ENCODE data around the gene RIPPLY3. TPM values are rescaled to one million over a fixed set of nuclear protein-coding genes. Genes with fewer than 3 reads are reported as not detected.
"Not testable (repeated sequence)": the region's sequence is repeated elsewhere in the genome, so short reads cannot be mapped to it uniquely, and the experiment has no call there.

The RIPPLY3 gene
- total and polyA plus RNA-seq, 9 donors: not detected

GRCh38 chr21:37047079-37047478 is 40.6 kb downstream of the RIPPLY3 start:
- 94% methylated on average over 4 of the region's 4 CpGs for WGBS, 3 donors
- no peak for DNase-seq
- H3K4me3 ChIP-seq: no peak overlapping the region
- intact Hi-C loops (cut with DNase I): no loop called here
- no peaks in the 10 kb centered on the region for H3K36me3 ChIP-seq
- no peaks in the 10 kb centered on the region for H3K27me3 ChIP-seq
- no peaks in the 10 kb centered on the region for H3K9me3 ChIP-seq
- TF ChIP-seq EP300 (IDR thresholded peaks at IDR 0.05) (no peak), POLR2A (IDR thresholded peaks at IDR 0.05) (no peak)
- TF ChIP-seq, protein P1, sequence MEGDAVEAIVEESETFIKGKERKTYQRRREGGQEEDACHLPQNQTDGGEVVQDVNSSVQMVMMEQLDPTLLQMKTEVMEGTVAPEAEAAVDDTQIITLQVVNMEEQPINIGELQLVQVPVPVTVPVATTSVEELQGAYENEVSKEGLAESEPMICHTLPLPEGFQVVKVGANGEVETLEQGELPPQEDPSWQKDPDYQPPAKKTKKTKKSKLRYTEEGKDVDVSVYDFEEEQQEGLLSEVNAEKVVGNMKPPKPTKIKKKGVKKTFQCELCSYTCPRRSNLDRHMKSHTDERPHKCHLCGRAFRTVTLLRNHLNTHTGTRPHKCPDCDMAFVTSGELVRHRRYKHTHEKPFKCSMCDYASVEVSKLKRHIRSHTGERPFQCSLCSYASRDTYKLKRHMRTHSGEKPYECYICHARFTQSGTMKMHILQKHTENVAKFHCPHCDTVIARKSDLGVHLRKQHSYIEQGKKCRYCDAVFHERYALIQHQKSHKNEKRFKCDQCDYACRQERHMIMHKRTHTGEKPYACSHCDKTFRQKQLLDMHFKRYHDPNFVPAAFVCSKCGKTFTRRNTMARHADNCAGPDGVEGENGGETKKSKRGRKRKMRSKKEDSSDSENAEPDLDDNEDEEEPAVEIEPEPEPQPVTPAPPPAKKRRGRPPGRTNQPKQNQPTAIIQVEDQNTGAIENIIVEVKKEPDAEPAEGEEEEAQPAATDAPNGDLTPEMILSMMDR (IDR thresholded peaks at IDR 0.05): no peak
- H3K27ac ChIP-seq: no peak overlapping the region
- no peaks in the 10 kb centered on the region for H3K4me1 ChIP-seq (ENCODE audit: insufficient read depth)

GRCh38 chr21:37049741-37050140 is 43.2 kb downstream of the RIPPLY3 start:
- H3K27ac ChIP-seq; H3K27me3 ChIP-seq; H3K4me1 ChIP-seq (ENCODE audit: insufficient read depth); H3K36me3 ChIP-seq; H3K4me3 ChIP-seq; DNase-seq; intact Hi-C loops (cut with DNase I); H3K9me3 ChIP-seq: not testable (repeated sequence)
- WGBS, 3 donors: 55 to 83% (median 83%) methylated on average over 3 of the region's 3 CpGs

- WGBS, 3 donors: 52 to 62% (median 59%) methylated on average over 2 of the region's 2 CpGs
- H3K27me3 ChIP-seq: no peaks in the 10 kb centered on the region
- H3K27ac ChIP-seq: no peak overlapping the region
- no peaks in the 10 kb centered on the region for H3K4me1 ChIP-seq (ENCODE audit: insufficient read depth)
- intact Hi-C loops (cut with DNase I): no loop called here
- DNase-seq: no peak
- TF ChIP-seq, protein P1 (IDR thresholded peaks at IDR 0.05): no peak
- TF ChIP-seq EP300 (IDR thresholded peaks at IDR 0.05) (no peak), POLR2A (IDR thresholded peaks at IDR 0.05) (no peak)
- no peak overlapping the region for H3K4me3 ChIP-seq
- H3K9me3 ChIP-seq: no peaks in the 10 kb centered on the region
- no peaks in the 10 kb centered on the region for H3K36me3 ChIP-seq
Measured at GRCh38 chr21:37055271-37055855, 48.9 kb downstream of the RIPPLY3 start.

- TF ChIP-seq POLR2A (IDR thresholded peaks at IDR 0.05) (no peak), EP300 (IDR thresholded peaks at IDR 0.05) (no peak)
- TF ChIP-seq, protein P1 (IDR thresholded peaks at IDR 0.05): no peak
- DNase-seq: no peak
- no peak overlapping the region for H3K4me3 ChIP-seq
- no peaks in the 10 kb centered on the region for H3K36me3 ChIP-seq
- H3K4me1 ChIP-seq (ENCODE audit: insufficient read depth): peaks cover 7% of the 10 kb centered on the region
- H3K27ac ChIP-seq: no peak overlapping the region
- no peaks in the 10 kb centered on the region for H3K9me3 ChIP-seq
- H3K27me3 ChIP-seq: no peaks in the 10 kb centered on the region
- WGBS, 3 donors: 95 to 97% (median 96%) methylated on average over 7 of the region's 7 CpGs
- intact Hi-C loops (cut with DNase I): no loop called here
Measured at GRCh38 chr21:37057614-37058013, 51.1 kb downstream of the RIPPLY3 start.

DNA sequence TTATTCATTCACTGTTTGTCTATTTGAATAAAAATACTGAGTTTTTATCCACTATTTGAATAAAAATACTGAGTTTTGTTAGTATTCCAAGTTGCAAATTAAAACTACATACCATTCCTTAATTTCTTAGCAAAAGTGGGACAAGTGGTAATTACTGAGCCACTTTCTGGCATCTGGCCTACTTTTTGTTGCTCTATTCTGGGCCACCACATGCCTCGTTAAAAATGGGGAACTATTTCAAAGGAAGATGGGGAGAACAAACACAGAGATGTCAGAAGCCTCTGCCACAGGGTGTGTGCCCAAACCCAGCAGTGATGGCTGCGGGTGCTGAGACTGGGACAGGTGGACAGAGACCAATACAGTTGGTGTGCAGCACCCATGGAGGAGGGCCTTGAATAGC is 51.8 kb downstream of the RIPPLY3 start:
- no peaks in the 10 kb centered on the region for H3K36me3 ChIP-seq
- WGBS, 3 donors: 62 to 68% (median 65%) methylated on average over 2 of the region's 2 CpGs
- DNase-seq: no peak

More for the DNA sequence above, 51.8 kb downstream of the RIPPLY3 start:
- no peaks in the 10 kb centered on the region for H3K9me3 ChIP-seq
- TF ChIP-seq EP300 (IDR thresholded peaks at IDR 0.05): no peak
- TF ChIP-seq, protein P1 (IDR thresholded peaks at IDR 0.05): no peak
- no peak for TF ChIP-seq POLR2A (IDR thresholded peaks at IDR 0.05)
- H3K4me3 ChIP-seq: no peak overlapping the region
- H3K27ac ChIP-seq: no peak overlapping the region
- peaks cover 7% of the 10 kb centered on the region for H3K4me1 ChIP-seq (ENCODE audit: insufficient read depth)
- H3K27me3 ChIP-seq: no peaks in the 10 kb centered on the region
- intact Hi-C loops (cut with DNase I): no loop called here
